ENCODE measurements around the gene RDX.

The RDX gene

GRCh38 chr11:110131386-110132123 is 164.9 kb downstream of the RDX start:
- Histone ChIP-seq H3K4me2 (ENCODE audit: low read length) (no peak overlapping the region), H3K36me3 (ENCODE audit: insufficient read depth, low read length) (no peaks in the 10 kb centered on the region), H3K79me2 (ENCODE audit: insufficient read depth, low read length) (no peaks in the 10 kb centered on the region), H2AFZ (ENCODE audit: low read length) (no peak overlapping the region), H3K9me3 (ENCODE audit: low read length) (no peaks in the 10 kb centered on the region), H4K20me1 (ENCODE audit: insufficient read depth, low read length) (no peaks in the 10 kb centered on the region), H3K27me3 (ENCODE audit: insufficient read depth, low read length) (no peaks in the 10 kb centered on the region), H3K9me2 (ENCODE audit: low read depth, low read length) (no peaks in the 10 kb centered on the region), H3F3A (ENCODE audit: insufficient read depth, low read length) (no peaks in the 10 kb centered on the region), H3K4me1 (ENCODE audit: insufficient read depth, low read length, severe bottlenecking) (no peaks in the 10 kb centered on the region), H3K9ac (ENCODE audit: low read length) (no peak overlapping the region), H3K27ac (ENCODE audit: low read depth, low read length, poor library complexity, severe bottlenecking) (no peak overlapping the region), H3K4me3 (ENCODE audit: low read depth, low read length, poor library complexity, severe bottlenecking) (no peak overlapping the region)
- TF ChIP-seq EZH2 (IDR thresholded peaks at IDR 0.05; ENCODE audit: borderline replicate concordance, low read length) (no peak), CTCF (IDR thresholded peaks at IDR 0.05; ENCODE audit: low read length) (no peak)

GRCh38 chr11:110130642-110131238 is 165.7 kb downstream of the RDX start:
- Histone ChIP-seq H3K27me3 (ENCODE audit: insufficient read depth, low read length) (no peaks in the 10 kb centered on the region), H3K9me3 (ENCODE audit: low read length) (no peaks in the 10 kb centered on the region), H3K4me1 (ENCODE audit: insufficient read depth, low read length, severe bottlenecking) (no peaks in the 10 kb centered on the region), H3K4me2 (ENCODE audit: low read length) (no peak overlapping the region), H3K9me2 (ENCODE audit: low read depth, low read length) (no peaks in the 10 kb centered on the region), H3K27ac (ENCODE audit: low read depth, low read length, poor library complexity, severe bottlenecking) (no peak overlapping the region), H3K9ac (ENCODE audit: low read length) (no peak overlapping the region), H3K4me3 (ENCODE audit: low read depth, low read length, poor library complexity, severe bottlenecking) (no peak overlapping the region), H4K20me1 (ENCODE audit: insufficient read depth, low read length) (no peaks in the 10 kb centered on the region), H2AFZ (ENCODE audit: low read length) (no peak overlapping the region), H3F3A (ENCODE audit: insufficient read depth, low read length) (no peaks in the 10 kb centered on the region), H3K36me3 (ENCODE audit: insufficient read depth, low read length) (no peaks in the 10 kb centered on the region), H3K79me2 (ENCODE audit: insufficient read depth, low read length) (no peaks in the 10 kb centered on the region)
- no peak for TF ChIP-seq CTCF (IDR thresholded peaks at IDR 0.05; ENCODE audit: low read length)
- TF ChIP-seq EZH2 (IDR thresholded peaks at IDR 0.05; ENCODE audit: borderline replicate concordance, low read length), result no peak

- H3K4me3 ChIP-seq (ENCODE audit: low read depth, low read length, poor library complexity, severe bottlenecking), result no peak overlapping the region
- no peaks in the 10 kb centered on the region for H3K9me3 ChIP-seq (ENCODE audit: low read length)
- H3K9ac ChIP-seq (ENCODE audit: low read length), result no peak overlapping the region
- H3K4me1 ChIP-seq (ENCODE audit: insufficient read depth, low read length, severe bottlenecking), result no peaks in the 10 kb centered on the region
- no peaks in the 10 kb centered on the region for H3K79me2 ChIP-seq (ENCODE audit: insufficient read depth, low read length)
- no peak overlapping the region for H3K4me2 ChIP-seq (ENCODE audit: low read length)
- H3K9me2 ChIP-seq (ENCODE audit: low read depth, low read length), result no peaks in the 10 kb centered on the region
- H2AFZ ChIP-seq (ENCODE audit: low read length), result no peak overlapping the region
- no peak for TF ChIP-seq EZH2 (IDR thresholded peaks at IDR 0.05; ENCODE audit: borderline replicate concordance, low read length)
- no peak for TF ChIP-seq CTCF (IDR thresholded peaks at IDR 0.05; ENCODE audit: low read length)
- H3K27ac ChIP-seq (ENCODE audit: low read depth, low read length, poor library complexity, severe bottlenecking), result no peak overlapping the region
- no peaks in the 10 kb centered on the region for H3K36me3 ChIP-seq (ENCODE audit: insufficient read depth, low read length)
- H4K20me1 ChIP-seq (ENCODE audit: insufficient read depth, low read length), result no peaks in the 10 kb centered on the region
- H3F3A ChIP-seq (ENCODE audit: insufficient read depth, low read length), result no peaks in the 10 kb centered on the region
- no peaks in the 10 kb centered on the region for H3K27me3 ChIP-seq (ENCODE audit: insufficient read depth, low read length)
Observed at GRCh38 chr11:110128161-110128560, 168.3 kb downstream of the RDX start.

All from OCI-LY1 (cell line).